ENCODE measurements around the gene TMEM156. TPM values are rescaled to one million over a fixed set of nuclear protein-coding genes. Genes with fewer than 3 reads are reported as not detected.

Gene TMEM156
- total and polyA plus RNA-seq, 2 donors (not counting 3 experiments of a cell fraction or from before 2014, with no cell fraction given) = 0.39 to 1.00 TPM

- DNase-seq (ENCODE audit: low read depth, low spot score) = no peak
- H3K4me3 ChIP-seq (replicated peaks in 1 of 3; ENCODE audit: insufficient read depth in 1 of 3, low read depth in 1 of 3, low read length in 3 of 3) = no peak overlapping the region
- H3K4me2 ChIP-seq (ENCODE audit: insufficient read depth, low read length) = no peak overlapping the region
- H3K9me1 ChIP-seq (replicated peaks; ENCODE audit: control insufficient read depth, extremely low read depth, insufficient read depth, low read length) = no peaks in the 10 kb centered on the region
- ChIA-PET CTCF (interaction anchor here (0.7 to 3.3 kb wide), 4 partner anchors 8 to 80 kb away, joined by 3 to 20 read pairs (median 4); no protein-coding TSS in a partner anchor), POLR2A (interaction anchor here (0.6 to 1.2 kb wide), 4 partner anchors 11 to 250 kb away, joined by 3 to 5 read pairs (median 4); no protein-coding TSS in a partner anchor)
- peaks cover 32% of the 10 kb centered on the region for H3K4me1 ChIP-seq (ENCODE audit: control insufficient read depth, extremely low read depth, insufficient read depth, low read length)
- H3K79me2 ChIP-seq (ENCODE audit: control insufficient read depth, insufficient read depth, low read length) = peaks cover 4% of the 10 kb centered on the region
- no peaks in the 10 kb centered on the region for H3K9me3 ChIP-seq (replicated peaks; ENCODE audit: control insufficient read depth, insufficient read depth, low read length)
- intact Hi-C loops (cut with micrococcal nuclease) = no loop called here
- FAIRE-seq = no peak
- no TSS peak for BruUV-seq (replicated peaks)
- H4K20me1 ChIP-seq (replicated peaks; ENCODE audit: control insufficient read depth, extremely low read depth, insufficient read depth, low read length) = no peaks in the 10 kb centered on the region
- TF ChIP-seq EZH2 (IDR thresholded peaks at IDR 0.05; ENCODE audit: borderline replicate concordance, low read depth, low read length, severe bottlenecking) = no peak
- no peak for TF ChIP-seq MYC (IDR thresholded peaks at IDR 0.05; ENCODE audit: low read depth, low read length)
- no peak for TF ChIP-seq FOS (IDR thresholded peaks at IDR 0.05; ENCODE audit: borderline replicate concordance, insufficient read depth, low read length)
- no peak for TF ChIP-seq POLR2A (IDR thresholded peaks at IDR 0.05; ENCODE audit: low read depth, low read length)
- TF ChIP-seq POLR2AphosphoS5 (IDR thresholded peaks at IDR 0.05; ENCODE audit: insufficient read depth, low read depth, low read length) = no peak
- TF ChIP-seq, protein P1, sequence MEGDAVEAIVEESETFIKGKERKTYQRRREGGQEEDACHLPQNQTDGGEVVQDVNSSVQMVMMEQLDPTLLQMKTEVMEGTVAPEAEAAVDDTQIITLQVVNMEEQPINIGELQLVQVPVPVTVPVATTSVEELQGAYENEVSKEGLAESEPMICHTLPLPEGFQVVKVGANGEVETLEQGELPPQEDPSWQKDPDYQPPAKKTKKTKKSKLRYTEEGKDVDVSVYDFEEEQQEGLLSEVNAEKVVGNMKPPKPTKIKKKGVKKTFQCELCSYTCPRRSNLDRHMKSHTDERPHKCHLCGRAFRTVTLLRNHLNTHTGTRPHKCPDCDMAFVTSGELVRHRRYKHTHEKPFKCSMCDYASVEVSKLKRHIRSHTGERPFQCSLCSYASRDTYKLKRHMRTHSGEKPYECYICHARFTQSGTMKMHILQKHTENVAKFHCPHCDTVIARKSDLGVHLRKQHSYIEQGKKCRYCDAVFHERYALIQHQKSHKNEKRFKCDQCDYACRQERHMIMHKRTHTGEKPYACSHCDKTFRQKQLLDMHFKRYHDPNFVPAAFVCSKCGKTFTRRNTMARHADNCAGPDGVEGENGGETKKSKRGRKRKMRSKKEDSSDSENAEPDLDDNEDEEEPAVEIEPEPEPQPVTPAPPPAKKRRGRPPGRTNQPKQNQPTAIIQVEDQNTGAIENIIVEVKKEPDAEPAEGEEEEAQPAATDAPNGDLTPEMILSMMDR (IDR thresholded peaks at IDR 0.05; ENCODE audit: extremely low read depth in 1 of 2, insufficient read depth in 1 of 2, low read depth in 1 of 2, low read length in 2 of 2) = no peak
- TF ChIP-seq, protein P2, sequence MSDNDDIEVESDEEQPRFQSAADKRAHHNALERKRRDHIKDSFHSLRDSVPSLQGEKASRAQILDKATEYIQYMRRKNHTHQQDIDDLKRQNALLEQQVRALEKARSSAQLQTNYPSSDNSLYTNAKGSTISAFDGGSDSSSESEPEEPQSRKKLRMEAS (IDR thresholded peaks at IDR 0.05; ENCODE audit: insufficient read depth, insufficient read length) = no peak
- TF ChIP-seq GATA2 (IDR thresholded peaks at IDR 0.05; ENCODE audit: insufficient read depth, insufficient read length, low read depth, low read length) = no peak
- no peak for TF ChIP-seq JUN (IDR thresholded peaks at IDR 0.05; ENCODE audit: borderline replicate concordance, insufficient read depth, insufficient read length, low read depth)
- H3K27ac ChIP-seq (ENCODE audit: insufficient read depth, low read depth, low read length) = no peak overlapping the region
- H3K36me3 ChIP-seq (ENCODE audit: control insufficient read depth in 2 of 2, extremely low read depth in 1 of 2, insufficient read depth in 2 of 2, low read length in 2 of 2) = no peaks in the 10 kb centered on the region
- no peak overlapping the region for H3K9ac ChIP-seq (replicated peaks; ENCODE audit: extremely low read depth, insufficient read depth, low read length)
- dilution Hi-C loops (cut with MboI; ENCODE audit: extremely low pct_ligation_motif_present, low sequenced_read_pairs) = no loop called here
- H2AFZ ChIP-seq (ENCODE audit: low read depth, low read length) = peak overlapping the region; percentile 18
- no peaks in the 10 kb centered on the region for H3K27me3 ChIP-seq (ENCODE audit: control insufficient read depth in 2 of 2, insufficient read depth in 2 of 2, low read length in 2 of 2)
These were observed 2.2 kb downstream of the TMEM156 start for GRCh38 chr4:39029752-39030694.
